ENCODE measurements around the gene SLC9C2.

- TF ChIP-seq, protein P1, sequence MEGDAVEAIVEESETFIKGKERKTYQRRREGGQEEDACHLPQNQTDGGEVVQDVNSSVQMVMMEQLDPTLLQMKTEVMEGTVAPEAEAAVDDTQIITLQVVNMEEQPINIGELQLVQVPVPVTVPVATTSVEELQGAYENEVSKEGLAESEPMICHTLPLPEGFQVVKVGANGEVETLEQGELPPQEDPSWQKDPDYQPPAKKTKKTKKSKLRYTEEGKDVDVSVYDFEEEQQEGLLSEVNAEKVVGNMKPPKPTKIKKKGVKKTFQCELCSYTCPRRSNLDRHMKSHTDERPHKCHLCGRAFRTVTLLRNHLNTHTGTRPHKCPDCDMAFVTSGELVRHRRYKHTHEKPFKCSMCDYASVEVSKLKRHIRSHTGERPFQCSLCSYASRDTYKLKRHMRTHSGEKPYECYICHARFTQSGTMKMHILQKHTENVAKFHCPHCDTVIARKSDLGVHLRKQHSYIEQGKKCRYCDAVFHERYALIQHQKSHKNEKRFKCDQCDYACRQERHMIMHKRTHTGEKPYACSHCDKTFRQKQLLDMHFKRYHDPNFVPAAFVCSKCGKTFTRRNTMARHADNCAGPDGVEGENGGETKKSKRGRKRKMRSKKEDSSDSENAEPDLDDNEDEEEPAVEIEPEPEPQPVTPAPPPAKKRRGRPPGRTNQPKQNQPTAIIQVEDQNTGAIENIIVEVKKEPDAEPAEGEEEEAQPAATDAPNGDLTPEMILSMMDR (IDR thresholded peaks at IDR 0.05): no peak
- TF ChIP-seq POLR2A (IDR thresholded peaks at IDR 0.05) (no peak), POLR2AphosphoS5 (IDR thresholded peaks at IDR 0.05) (no peak)
These were observed 100.8 kb downstream of the SLC9C2 start for GRCh38 chr1:173502104-173502503.
